Astrocyte of the cerebellum (primary cell): ENCODE measurements around the gene ACTN3.

Experiments used
- DNase-seq: peaks from one replicate; pipeline ENCODE4 v3.0.0-alpha.2; 2011; ENCODE audit warnings: low read depth
- H3K4me3 ChIP-seq: 2 replicates; pipeline ENCODE4 v1.5.1; 2011; ENCODE audit warnings: mild to moderate bottlenecking, low read depth, low read length, moderate library complexity
- CTCF ChIP-seq: IDR thresholded peaks from 2 replicates; pipeline ENCODE4 v1.5.1; 2012; ENCODE audit warnings: low read length, low read depth, moderate library complexity, mild to moderate bottlenecking; ENCODE audit errors: missing control alignments
- in situ Hi-C: cut with HindIII; loops from 2 replicates; pipeline ENCODE4 v1.10.0; 2017; ENCODE audit warnings: low sequenced_read_pairs

ACTN3 gene

DNA sequence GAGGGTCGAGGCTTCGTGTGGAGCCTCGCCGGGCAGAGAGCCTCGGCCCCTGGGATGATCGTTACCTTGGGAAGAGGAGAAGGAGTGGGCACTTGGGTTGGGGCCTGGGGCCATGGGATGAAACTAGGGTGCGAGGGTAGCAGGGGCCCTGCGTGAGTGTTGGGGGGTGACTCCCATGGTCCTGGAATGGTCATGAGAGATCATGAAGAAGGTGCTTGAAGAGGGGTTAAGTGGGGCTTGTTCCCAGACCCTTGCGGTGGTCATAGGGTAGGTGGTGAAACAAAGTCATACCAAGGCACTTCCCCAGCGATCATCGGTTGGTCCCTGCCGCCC lies 46.6 kb downstream of the ACTN3 start:
- no peak for DNase-seq
- peak overlapping the region; percentile 69 for H3K4me3 ChIP-seq
- in situ Hi-C loops = no loop called here
- TF ChIP-seq CTCF = no peak

- no peak for DNase-seq
- in situ Hi-C loops = no loop called here
- peak overlapping the region; percentile 69 for H3K4me3 ChIP-seq
- no peak for TF ChIP-seq CTCF
These were observed 46.9 kb downstream of the ACTN3 start for GRCh38 chr11:66593650-66594049.

GRCh38 chr11:66595245-66595904 lies 48.7 kb downstream of the ACTN3 start:
- DNase-seq = no peak
- in situ Hi-C loops = no loop called here
- TF ChIP-seq CTCF = no peak
- H3K4me3 ChIP-seq = no peak overlapping the region

DNA sequence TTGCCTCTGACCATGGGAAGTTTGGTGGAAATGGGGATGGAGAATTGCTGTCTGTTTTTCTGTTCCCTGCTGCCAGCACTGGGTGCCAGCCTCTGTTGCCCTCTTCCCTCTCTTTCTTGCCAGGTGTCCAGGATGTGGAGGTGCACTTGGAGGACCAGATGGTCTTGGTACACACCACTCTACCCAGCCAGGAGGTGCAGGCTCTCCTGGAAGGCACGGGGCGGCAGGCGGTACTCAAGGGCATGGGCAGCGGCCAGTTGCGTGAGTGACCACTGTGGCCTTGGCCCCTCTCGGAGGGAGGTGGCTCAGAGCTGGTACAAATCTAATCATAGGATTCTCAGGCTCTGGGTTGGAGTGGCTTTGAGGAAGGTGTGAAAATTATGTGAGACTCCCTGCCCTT lies 52.3 kb downstream of the ACTN3 start:
- no peak for TF ChIP-seq CTCF
- in situ Hi-C loops = no loop called here
- H3K4me3 ChIP-seq = no peak overlapping the region
- no peak for DNase-seq

DNA sequence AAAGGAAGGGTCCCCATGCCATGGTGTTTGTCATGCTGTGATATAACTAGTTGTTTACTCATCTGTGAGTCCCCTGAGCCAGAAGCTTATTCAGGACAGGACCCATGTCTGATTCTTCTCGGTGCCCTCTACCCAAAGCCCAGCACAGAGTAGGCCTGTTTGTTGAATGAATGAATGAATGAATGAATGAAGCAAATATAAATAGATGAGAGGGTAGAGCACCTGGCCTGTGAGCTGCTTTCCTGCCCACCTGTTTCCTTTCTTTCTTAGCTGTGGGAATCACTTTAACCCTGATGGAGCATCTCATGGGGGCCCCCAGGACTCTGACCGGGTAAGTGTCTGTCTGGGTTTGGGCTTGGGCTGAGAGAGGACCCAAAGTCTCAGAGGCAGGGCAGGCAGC lies 53.5 kb downstream of the ACTN3 start:
- in situ Hi-C loops = no loop called here
- TF ChIP-seq CTCF = no peak
- no peak overlapping the region for H3K4me3 ChIP-seq
- DNase-seq = no peak

GRCh38 chr11:66600631-66601233 lies 54.0 kb downstream of the ACTN3 start:
- no peak for TF ChIP-seq CTCF
- in situ Hi-C loops = no loop called here
- DNase-seq = no peak
- no peak overlapping the region for H3K4me3 ChIP-seq

- no peak for TF ChIP-seq CTCF
- no peak for DNase-seq
- H3K4me3 ChIP-seq = no peak overlapping the region
- in situ Hi-C loops = no loop called here
These were observed 56.4 kb downstream of the ACTN3 start for GRCh38 chr11:66603072-66603471.
